Prostate gland (tissue), 2 donors: ENCODE results near the gene VASH2.
A peak's percentile ranks its signal among the peaks of the same experiment; 100 is the strongest.

Source experiments
- POLR2A ChIP-seq: fragments of 450-650 bp; IDR thresholded peaks from one replicate; pipeline ENCODE4 v1.6.1; 2016; ENCODE audit warnings: antibody characterized with exemption, mild to moderate bottlenecking
- POLR2AphosphoS5 ChIP-seq: sonication (generic); formaldehyde crosslinking; IDR thresholded peaks from one replicate; pipeline ENCODE4 v1.6.1; 2017; ENCODE audit warnings: antibody characterized with exemption
- TF ChIP-seq, protein P1 (sequence below), 4 experiments: fragments of 200-600 bp in 2 of 4; fragments of 450-650 bp in 2 of 4; sonication (generic) in 2 of 4; IDR thresholded peaks; 1 replicate in 3 of 4; 2 replicates in 1 of 4; pipeline ENCODE4 v1.5.1; 2016 to 2019; ENCODE audit warnings: antibody characterized with exemption in 4 of 4, mild to moderate bottlenecking in 2 of 4, moderate library complexity in 2 of 4

- TF ChIP-seq POLR2A (no peak), POLR2AphosphoS5 (no peak)
- TF ChIP-seq, protein P1, sequence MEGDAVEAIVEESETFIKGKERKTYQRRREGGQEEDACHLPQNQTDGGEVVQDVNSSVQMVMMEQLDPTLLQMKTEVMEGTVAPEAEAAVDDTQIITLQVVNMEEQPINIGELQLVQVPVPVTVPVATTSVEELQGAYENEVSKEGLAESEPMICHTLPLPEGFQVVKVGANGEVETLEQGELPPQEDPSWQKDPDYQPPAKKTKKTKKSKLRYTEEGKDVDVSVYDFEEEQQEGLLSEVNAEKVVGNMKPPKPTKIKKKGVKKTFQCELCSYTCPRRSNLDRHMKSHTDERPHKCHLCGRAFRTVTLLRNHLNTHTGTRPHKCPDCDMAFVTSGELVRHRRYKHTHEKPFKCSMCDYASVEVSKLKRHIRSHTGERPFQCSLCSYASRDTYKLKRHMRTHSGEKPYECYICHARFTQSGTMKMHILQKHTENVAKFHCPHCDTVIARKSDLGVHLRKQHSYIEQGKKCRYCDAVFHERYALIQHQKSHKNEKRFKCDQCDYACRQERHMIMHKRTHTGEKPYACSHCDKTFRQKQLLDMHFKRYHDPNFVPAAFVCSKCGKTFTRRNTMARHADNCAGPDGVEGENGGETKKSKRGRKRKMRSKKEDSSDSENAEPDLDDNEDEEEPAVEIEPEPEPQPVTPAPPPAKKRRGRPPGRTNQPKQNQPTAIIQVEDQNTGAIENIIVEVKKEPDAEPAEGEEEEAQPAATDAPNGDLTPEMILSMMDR (IDR thresholded peaks at IDR 0.05): peak in 2 of 4 experiments; percentile 7 to 11
These were observed 34.9 kb upstream of the VASH2 start for GRCh38 chr1:212915245-212916091.
